ENCODE measurements around the gene PGAM2.
"Not testable (repeated sequence)": the region's sequence is repeated elsewhere in the genome, so short reads cannot be mapped to it uniquely, and the experiment has no call there.

DNA sequence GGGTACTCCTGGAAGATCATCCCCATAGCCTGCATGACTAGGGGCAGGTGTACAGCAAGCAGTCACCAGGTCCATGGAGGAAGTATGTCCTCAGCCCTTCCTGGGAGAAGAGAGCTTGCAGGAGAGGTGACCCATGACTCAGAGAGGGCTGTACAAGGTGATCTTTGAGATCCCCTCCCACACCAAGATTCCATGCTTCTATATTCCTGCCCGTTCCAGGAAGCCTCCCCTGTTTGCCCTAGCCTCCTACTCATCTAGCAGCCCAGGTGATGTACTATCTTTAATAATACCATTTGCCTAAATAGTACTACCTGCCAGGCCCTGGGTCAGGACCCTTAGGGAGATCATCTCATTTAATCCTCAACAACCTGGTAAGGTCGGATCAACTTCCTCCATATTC, 27.4 kb downstream of the PGAM2 start:
- TF ChIP-seq POLR2AphosphoS5, POLR2A (IDR thresholded peaks at IDR 0.05): not testable (repeated sequence)

All from suprapubic skin (tissue), 4 donors.